GM21529 (cell line): ENCODE measurements around the gene DCHS1.

ENCODE experiments used
- ATAC-seq: cut with Tn5 transposase; IDR thresholded peaks from one replicate; pipeline ENCODE4 v1.9.1; 2021; ENCODE audit not compliant: unreplicated experiment

Gene DCHS1

GRCh38 chr11:6674219-6674597, 18.6 kb upstream of the DCHS1 start:
- no peak for ATAC-seq

DNA sequence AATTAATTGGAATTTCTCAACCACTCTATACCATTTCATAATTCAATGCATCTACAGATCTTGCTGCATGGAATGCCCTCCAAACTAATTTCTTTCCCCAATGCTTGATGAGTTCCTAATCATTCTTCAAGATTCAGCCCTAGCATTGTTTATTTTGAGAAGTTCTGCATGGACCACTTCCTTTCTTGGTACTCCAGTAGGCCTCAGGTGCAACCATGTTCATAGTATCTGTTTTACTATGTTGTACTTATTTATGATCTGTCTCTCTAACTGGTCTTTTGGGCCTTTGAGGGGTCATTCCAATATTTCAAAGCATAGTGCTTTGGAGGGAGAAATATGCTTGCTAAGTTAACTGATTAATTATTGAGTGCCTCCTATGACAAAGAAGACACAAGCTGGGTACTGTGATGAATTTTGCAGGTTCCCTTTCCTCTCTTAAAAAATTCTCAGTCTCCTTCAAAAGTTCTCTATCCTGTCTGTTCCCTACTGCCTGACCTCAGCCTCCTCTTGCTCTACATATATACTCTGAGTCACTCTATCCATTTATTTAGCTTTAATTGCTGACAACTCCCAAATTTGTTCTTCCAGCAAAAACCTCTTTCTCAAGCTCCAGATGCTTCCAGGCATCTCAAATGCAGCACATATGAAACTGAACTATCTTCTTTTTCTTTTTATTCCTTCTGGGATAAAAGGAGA, 18.1 kb upstream of the DCHS1 start:
- no peak for ATAC-seq

GRCh38 chr11:6671991-6672390, 16.4 kb upstream of the DCHS1 start:
- no peak for ATAC-seq

GRCh38 chr11:6670202-6670830, 14.7 kb upstream of the DCHS1 start:
- no peak for ATAC-seq

- peak; percentile 71 for ATAC-seq
Measured at GRCh38 chr11:6667733-6668374, 12.2 kb upstream of the DCHS1 start.

DNA sequence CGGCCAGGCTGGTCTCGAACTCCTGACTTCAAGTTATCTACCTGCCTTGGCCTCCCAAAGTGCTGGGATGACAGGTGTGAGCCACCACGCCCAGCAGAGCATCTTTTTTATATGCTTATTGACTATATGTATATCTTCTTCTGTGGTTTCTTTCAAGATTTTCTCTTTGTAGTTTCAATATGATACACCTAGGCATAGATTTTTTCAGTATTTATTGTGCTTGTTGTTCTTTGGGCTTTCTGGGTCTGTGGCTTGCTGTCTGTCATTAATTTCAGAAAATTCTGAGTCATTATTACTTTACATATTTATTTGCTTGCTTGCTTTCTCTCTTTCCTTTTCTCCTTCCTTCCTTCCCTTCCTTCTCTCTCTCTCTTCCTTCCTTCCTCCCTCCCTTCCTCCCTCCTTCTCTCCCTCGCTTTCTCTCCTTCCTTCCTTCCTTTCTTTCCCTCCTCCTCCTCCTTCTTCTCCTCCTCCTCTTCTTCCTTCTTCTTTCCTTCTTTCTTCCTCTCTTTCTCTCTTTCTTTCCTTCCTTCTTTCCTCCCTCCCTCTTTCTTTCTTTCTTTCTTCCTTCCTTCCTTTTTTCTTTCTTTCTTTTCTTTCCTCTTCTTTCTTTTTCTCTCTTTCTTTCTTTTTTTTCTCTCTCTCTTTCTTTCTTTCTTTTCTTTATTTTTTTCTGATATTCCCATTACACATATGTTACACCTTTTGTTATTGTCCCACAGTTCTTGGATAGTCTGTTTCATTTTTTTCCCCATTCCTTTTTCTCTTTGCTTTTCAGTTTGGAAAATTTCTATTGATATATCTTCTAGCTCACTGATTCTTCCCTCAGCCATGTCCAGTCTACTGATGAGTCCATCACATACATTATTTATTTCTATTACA, 10.9 kb upstream of the DCHS1 start:
- no peak for ATAC-seq

GRCh38 chr11:6664551-6664950, 8.9 kb upstream of the DCHS1 start:
- ATAC-seq = no peak

- no peak for ATAC-seq
Measured at GRCh38 chr11:6663794-6664469, 8.3 kb upstream of the DCHS1 start.

- ATAC-seq = no peak
Measured at GRCh38 chr11:6660712-6661111, 5.1 kb upstream of the DCHS1 start.

GRCh38 chr11:6658647-6659046, 3.0 kb upstream of the DCHS1 start:
- ATAC-seq = no peak

GRCh38 chr11:6657346-6657745, 1.7 kb upstream of the DCHS1 start:
- no peak for ATAC-seq

- ATAC-seq = no peak
Measured at GRCh38 chr11:6656936-6657335, 1.3 kb upstream of the DCHS1 start.

DNA sequence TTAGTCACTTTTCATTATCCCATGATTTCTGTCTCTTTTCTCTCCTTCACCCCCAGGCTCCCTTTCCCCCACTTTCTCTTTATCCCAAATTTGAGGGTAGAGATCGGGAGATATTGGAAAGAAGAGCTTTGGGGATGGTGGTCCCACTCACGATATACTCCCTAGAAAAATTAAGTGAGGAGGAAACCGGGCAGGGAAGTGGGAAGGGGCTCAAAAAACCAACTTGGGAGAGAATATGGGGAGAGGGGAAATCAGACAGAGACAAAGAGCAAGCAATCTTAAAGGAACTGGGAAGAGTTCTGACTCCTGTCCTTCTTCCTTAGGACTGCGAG, 941 bp upstream of the DCHS1 start:
- no peak for ATAC-seq

DNA sequence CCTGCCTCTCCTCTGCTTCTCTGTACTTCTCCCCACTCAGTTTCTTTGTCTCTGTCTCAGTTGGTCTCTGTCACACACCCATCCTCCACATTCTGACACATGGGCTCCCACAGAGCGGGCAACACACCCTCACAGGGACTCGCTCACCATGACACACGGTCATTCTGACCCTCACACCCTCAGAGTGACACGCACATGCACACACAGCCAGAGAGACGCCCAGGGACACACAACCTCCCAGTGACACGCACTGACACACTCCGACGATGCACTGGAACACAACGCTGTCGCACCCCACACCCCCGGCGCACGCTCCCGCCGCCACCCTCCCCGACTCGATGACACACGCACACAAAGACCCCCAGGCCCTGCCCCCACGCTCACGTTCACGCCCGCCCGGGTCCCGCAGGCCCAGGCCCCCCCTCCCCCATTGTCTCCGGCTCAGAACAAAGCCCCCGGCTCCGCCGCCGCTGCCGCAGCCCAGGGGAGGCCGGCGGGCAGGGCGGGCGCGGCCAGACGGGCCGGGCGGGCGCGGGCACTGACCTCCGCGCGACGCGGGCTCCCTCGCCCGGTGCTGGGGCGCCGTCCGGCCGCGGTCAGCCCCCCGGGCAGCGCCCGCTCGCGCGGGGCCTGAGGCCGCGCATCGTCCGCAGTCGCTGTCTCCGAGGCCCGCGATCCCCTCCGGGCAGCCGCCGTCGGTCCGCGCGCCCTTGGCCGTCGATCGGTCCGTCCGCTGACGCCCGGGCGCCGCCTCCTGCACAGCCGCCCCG, 404 bp downstream of the DCHS1 start:
- no peak for ATAC-seq

DNA sequence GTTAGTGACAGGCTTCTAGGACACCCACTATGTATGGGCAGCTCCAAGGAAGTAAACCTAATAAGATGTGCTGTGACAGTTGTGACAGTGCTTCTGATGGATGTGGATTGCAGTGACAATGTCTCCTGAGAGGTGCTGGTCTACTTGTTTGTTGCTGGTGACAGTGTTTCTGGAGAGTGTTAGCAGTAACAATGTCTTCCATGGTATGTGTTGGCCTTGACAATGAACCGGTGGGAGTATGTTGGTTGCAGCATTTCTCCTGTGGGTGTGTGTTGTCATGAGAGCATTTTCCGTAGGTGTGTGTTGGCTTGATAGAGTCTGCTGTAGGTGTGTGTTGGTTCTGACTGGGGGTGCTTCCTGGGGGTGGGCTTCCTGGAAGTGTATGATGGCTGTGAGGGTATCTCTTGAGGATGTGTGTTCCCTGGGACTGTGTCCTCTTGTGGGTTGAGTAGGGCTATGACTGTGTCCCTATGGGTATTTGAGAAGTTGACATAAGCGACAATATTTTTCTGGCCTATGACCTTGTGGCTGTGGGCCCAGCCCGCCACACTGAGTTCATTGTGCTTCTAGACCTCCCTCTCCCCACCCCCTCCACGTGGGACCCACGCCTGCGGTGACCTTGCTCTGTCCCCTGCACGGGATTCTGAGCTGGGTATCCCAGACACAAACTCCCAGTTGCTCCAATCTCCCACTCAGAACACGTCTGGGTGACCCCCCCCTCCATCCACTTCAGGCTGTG, 1.2 kb downstream of the DCHS1 start:
- ATAC-seq = no peak

- ATAC-seq = no peak
Measured at GRCh38 chr11:6653656-6654055, 2.0 kb downstream of the DCHS1 start.

- no peak for ATAC-seq
Measured at GRCh38 chr11:6653097-6653496, 2.5 kb downstream of the DCHS1 start.

DNA sequence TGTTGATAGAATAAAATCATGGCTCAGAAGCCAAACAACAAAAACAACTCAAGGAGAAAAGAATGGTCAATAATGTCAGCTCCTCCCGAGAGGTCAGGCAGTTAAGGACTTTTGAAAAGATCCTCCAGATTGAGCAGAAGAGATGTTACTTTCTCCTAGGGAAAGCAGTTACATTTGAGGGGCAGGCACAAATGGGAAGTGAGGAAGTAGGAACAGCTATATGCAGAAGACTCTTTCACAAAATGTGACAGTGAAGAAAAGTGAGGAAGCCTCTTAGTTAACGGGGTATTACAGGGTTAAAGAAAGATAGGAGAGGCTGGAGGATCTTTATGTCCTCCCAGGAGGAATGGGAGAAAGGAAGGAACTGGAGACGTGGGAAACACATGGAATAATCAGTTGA, 3.4 kb downstream of the DCHS1 start:
- ATAC-seq = no peak

DNA sequence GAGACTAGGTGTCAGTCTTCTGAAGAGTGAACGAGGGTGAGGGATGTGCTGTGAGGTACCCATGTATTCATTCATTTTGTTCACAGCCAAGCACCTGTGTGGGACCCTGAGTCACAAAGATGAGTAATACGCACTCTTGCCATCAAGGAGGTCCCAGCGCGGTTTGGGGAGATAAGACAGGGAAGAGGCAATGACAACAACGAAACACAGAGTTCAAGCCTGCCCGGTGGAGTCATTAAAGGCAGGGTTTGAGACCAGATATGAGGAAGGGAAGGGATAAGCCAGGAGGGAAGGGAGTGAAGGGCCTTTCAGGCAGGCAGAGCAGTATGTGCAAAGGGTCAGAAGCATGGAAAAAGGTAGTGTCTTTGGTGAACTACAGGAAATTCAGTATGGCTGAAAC, 4.6 kb downstream of the DCHS1 start:
- ATAC-seq = no peak

- no peak for ATAC-seq
Measured at GRCh38 chr11:6650104-6650503, 5.5 kb downstream of the DCHS1 start.
